ENCODE data around the gene CERS4.
A peak's percentile ranks its signal among the peaks of the same experiment; 100 is the strongest.
"Not testable (repeated sequence)": the region's sequence is repeated elsewhere in the genome, so short reads cannot be mapped to it uniquely, and the experiment has no call there.

Gene CERS4

GRCh38 chr19:8208922-8209461 is at the start of gene CERS4:
CERS4 (plus strand) TSS chr19:8209370; CDS start chr19:8251077, 41,707 bp downstream.
- DNase-seq, result peak; percentile 71

GRCh38 chr19:8161135-8161646 is 48.0 kb upstream of the CERS4 start:
- DNase-seq, result no peak

GRCh38 chr19:8163759-8164158 is 45.4 kb upstream of the CERS4 start:
- DNase-seq, result no peak

DNA sequence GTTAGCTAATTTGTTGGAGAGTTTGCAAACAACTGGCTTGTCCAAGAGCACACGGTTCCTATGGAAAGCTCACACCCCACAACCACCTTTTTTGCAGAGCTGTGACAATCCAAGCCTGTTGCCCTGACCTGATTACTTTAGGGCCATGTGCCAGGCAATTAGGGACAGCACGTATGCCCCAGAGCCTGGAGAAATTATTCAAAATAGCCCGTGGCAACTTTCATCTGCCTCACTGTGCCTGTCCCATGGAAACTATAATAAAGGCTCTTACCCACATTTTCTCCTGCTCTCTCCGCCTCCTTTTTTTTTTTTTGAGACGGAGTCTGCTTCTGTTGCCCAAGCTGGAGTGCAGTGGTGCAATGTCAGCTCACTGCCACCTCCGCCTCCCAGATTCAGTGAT is 41.2 kb upstream of the CERS4 start:
- no peak for DNase-seq

GRCh38 chr19:8168537-8168936 is 40.6 kb upstream of the CERS4 start:
- DNase-seq, result no peak

DNA sequence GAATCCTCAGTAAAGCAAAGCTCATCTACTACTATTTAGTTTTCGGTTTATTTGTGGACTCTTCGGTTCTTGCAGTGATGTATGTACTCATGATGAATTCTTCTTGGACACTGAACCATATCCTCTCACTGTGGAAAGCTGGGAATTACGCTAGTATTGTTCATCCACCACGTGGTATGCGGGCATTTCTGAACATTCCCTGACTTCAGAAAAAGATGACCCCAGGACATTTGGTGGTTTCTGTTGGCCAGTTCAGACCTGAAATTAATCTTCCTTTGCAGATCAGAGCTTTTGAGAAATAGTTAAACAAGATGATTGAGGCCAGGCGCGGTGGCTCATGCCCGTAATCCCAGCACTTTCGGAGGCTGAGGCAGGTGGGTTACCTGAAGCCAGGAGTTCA is 34.5 kb upstream of the CERS4 start:
- DNase-seq, result no peak

DNA sequence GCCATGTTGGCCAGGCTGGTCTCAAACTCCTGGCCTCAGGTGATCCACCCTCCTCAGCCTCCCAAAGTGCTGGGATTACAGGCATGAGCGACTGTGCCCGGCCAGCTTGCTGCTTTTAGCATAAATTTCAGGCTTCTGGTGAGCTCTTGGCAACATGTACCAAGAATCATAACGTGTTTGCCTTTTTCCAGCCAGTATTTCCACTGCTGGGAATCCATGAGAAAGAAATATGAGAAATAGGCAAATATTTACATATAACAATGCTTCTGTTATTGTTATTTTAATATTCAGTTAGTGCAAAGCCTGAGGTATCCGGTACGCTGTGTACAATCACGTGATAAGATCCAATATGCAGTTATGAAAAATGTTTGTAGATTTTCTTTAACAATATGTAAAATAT is 29.2 kb upstream of the CERS4 start:
- no peak for DNase-seq

DNA sequence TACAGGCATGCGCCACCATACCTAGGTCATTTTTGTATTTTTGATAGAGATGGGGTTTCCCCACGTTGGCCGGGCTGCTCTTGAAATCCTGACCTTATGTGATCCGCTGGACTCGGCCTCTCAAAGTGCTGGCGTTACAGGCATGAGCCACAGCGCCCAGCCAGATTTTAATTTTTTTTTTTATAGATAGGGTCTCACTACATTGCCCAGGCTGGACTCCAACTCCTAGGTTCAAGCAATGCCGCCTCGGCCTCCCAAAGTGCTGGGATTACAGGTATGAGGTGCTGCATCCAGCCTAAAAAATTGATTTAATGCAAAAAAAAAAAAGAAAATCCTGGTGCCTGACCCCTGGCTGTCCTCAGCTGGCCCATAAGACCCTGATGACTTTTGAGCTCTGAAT is 24.9 kb upstream of the CERS4 start:
- DNase-seq, result no peak

DNA sequence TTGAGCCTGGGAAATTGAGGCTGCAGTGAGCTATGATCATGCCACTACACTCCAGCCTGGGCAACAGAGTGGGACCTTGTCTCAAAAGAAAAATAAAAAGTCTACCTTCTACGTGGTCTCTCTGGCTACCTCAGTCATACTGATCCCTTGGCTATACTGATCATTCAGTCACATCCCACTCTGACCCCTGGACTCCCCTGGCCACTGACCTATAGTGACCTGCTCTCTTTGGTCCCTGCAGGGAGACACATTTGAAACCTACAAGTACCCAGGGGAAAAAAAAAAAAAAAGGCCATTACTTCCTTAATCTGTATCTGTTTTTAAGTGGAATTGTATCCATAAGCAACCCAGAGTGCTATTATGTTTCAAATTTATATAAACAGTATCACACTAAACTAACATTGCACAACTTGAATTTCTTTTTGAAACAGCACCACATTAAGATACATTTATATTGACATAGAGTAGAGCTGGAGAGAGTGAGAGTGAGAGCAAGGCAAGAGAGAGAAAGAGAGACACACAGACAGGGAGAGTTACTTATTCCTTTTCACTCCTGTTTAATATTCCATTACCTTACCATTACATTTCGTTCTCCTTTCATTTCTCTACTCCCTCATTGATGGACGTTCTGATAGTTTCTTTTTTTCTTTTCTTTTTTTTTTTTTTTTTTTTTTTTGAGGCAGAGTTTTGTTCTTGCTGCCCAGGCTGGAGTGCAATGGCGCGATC is 23.7 kb upstream of the CERS4 start:
- DNase-seq, result no peak

DNA sequence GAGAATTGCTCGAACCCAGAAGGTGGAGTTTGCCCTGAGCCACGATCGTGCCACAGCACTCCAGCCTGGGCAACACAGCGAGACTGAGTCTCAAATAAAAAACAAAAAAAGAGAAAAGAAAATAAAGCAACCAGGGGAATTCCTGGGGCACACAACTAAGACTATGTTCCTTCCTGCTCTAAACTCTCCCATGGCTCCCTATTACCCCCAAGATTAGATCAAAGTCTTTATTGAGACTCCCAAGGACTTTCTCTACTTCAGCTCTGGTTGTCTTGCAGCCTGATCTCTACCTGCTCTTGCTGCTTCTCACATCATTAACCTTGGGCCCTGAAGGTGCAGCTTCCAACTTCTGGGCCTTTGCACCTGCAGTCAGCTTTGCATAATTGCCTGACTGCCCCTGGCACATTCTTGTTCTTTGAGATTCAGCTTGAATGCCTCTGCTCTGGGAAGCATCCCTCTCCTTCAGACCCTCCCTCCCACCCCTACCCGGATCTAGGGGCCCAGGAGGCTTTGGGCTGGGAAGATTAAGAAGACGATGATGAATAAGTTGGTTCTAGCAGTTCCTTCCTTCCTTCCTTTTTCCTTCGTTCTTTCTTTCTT is 16.8 kb upstream of the CERS4 start:
- DNase-seq, result no peak

DNA sequence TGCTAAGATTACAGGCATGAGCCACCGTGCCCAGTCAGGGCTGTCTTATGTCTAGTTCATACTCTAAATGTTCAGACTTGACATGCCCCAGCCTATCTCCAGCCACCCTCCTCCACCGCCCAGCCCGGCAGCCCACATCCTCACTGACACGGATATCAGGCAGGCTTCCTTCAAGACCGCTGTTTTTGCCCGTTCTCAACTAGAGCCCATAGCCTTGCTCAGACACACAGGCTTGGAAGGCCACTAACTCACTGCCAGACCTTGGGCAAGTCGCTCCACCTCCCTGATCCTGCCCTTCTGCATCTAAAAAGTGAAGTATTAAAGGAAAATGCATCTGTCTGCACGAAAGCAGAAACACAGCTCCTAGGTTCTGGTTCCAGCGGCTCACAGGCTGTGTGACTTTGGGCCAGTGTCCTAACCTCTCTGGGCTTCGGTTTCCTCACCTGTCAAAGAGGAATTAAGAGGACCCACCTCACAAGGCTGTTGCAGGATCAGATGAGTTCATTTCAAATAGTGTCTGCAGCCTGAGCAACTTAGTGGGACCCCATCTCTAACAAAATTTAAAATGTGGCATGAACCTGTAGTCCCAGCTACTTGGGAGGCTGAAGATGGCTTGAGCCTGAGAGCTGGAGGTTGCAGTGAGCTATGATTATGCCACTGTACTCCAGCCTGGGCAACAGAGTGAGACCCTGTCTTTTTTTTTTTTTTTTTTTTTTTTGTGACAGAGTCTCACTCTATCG is 14.5 kb upstream of the CERS4 start:
- DNase-seq, result peak; percentile 35

DNA sequence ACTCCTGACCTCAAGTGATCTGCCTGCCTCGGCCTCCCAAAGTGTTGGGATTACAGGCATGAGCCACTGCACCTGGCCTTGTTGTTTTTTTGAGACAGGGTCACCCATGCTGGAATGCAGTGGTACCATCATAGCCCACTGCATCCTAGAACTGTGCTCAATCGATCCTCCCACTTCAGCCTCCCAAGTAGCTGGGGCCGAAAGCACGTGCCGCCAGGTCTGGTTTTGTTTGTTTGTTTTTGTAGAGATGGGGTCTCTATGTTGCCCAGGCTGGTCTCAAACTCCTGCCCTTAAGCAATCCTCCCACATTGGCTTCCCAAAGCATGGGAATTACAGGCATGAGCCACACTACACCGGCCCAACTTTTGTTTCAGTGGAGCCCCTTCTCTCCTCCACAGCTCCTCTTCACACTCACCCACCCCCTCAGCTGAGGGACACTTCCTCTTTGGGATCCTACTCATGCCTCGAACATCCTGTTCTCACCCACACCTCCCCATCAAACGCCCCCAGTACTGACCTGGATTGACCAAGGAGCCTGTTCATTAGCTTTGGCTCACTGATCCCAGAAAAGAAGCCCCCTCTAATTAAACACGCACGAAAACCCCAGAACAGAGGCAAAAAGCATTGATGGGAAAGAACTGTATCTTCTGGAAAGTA is 12.8 kb upstream of the CERS4 start:
- DNase-seq, result no peak

DNA sequence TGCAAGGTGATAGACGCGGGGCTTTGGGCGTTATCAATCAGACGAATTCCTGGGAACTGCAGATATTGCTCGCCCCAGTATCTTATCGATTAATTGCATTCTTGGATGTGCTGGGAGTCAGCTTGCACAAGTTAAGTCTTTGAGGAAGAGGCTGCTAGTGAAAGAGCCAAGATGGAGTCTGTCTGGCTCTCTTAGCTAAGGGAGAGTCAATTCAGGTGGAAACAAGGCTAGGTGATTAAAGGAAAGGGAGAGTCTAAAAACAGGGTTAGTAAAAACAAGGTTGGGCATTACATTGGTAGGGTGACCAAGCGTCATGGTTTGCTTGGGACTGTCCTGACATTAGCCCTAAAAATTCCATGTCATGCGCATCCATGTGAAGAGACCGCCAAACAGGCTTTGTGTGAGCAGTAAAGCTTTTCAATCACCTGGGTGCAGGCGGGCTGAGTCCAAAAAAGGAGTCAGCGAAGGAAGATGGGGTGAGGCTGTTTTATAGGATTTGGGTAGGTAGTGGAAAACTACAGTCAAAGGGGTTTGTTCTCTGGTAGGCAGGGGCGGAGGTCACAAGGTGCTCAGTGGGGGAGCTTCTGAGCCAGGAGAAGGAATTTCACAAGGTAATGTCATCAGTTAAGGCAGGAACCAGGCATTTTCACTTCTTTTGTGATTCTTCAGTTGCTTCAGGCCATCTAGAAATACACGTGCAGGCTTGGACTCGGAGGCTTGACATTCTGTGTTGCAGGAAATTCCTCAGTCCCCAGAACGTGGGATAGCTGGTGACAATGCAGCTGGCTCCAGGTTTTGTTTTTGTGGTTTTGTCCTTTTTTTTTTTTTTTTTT is 5.7 kb upstream of the CERS4 start:
- not testable (repeated sequence) for DNase-seq

DNA sequence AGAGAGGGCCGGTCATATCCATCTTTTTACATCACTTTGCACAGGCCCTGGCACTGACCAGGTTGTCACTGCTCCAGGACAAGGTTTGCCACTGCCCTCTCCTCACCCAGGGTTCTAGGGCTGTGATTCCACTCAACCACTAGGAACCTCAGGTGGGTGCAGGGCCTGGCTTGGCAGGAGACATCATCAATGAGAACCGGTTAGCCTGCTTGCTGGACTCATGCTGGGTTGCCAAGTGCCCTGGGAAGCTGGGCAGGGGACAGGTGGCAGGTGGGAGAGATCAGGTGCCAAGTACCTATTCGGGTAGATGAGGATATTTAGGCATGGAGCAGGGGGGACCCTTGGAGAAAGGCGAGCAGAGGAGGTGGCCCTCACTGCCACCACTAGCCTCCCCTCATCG is 4.2 kb upstream of the CERS4 start:
- DNase-seq, result no peak

- no peak for DNase-seq
These were observed 2.8 kb upstream of the CERS4 start for GRCh38 chr19:8206147-8207087.

- DNase-seq, result not testable (repeated sequence)
These were observed 1.8 kb upstream of the CERS4 start for GRCh38 chr19:8207326-8207725.

DNA sequence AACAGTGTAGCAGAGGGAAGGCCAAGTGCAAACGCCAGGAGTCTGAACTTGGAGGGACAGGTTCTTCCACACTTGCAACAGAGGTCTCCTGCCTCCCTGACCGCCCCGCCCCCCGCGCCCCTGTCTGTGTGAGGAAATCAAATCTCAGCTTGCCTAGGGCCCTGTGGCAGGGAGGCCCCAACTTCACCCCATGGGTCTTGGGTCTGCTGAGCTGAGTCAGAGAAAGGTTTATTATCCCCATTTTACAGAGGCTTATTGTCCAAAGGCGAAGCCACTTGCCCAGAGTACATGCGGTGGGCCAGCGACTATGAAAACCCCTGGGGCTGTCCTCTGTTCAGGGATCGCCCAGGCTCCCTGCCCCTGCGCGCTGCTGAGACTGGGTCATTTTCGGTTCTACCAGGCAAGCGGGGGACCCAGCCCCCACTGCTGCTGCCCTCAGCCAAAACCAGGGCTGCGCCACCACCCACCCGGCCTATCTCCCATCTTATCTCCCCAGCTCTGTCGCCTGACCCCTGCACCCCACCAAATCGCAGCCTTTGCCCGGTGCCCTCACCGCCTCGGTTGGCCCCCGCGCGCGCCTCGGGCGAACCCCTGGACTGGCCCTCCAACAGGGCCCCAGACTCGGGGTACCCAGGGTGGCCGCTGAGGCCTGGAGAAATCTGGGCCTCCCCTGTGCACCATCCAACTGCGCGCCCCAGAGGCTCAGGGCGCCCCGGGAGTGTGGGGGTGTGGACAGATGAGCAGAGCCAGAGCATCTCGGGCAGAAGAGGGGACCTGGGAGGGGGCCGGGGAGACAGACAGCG is 850 bp upstream of the CERS4 start:
- no peak for DNase-seq

GRCh38 chr19:8209462-8210378 is 550 bp downstream of the CERS4 start:
- DNase-seq, result peak; percentile 76
